Activated CD8-positive, alpha-beta memory T cell treated with anti-CD3 and anti-CD28 coated beads for 36 hours (primary cell): ENCODE measurements around the gene PSEN1. TPM values are rescaled to one million over a fixed set of nuclear protein-coding genes. Genes with fewer than 3 reads are reported as not detected.

Source experiments
- CTCF ChIA-PET: fragments of 350-600 bp; sonication (Branson Sonifier 250); formaldehyde crosslinking; loops from one replicate; lab custom pipeline; 2021; ENCODE audit warnings: antibody characterized with exemption; lab: Charles Lee
- POLR2A ChIA-PET: fragments of 350-600 bp; sonication (Branson Sonifier 250); formaldehyde crosslinking; loops from one replicate; lab custom pipeline; 2021; ENCODE audit warnings: antibody characterized with exemption; lab: Charles Lee
- total RNA-seq, 2 experiments: library from RNA; stranded (reverse); gene quantifications; one replicate each; pipeline ENCODE4 v1.2.3, GENCODE V29; 2021

PSEN1 gene
- total RNA-seq, 2 experiments from 2014 or later: 26.2 to 30.9 TPM

DNA sequence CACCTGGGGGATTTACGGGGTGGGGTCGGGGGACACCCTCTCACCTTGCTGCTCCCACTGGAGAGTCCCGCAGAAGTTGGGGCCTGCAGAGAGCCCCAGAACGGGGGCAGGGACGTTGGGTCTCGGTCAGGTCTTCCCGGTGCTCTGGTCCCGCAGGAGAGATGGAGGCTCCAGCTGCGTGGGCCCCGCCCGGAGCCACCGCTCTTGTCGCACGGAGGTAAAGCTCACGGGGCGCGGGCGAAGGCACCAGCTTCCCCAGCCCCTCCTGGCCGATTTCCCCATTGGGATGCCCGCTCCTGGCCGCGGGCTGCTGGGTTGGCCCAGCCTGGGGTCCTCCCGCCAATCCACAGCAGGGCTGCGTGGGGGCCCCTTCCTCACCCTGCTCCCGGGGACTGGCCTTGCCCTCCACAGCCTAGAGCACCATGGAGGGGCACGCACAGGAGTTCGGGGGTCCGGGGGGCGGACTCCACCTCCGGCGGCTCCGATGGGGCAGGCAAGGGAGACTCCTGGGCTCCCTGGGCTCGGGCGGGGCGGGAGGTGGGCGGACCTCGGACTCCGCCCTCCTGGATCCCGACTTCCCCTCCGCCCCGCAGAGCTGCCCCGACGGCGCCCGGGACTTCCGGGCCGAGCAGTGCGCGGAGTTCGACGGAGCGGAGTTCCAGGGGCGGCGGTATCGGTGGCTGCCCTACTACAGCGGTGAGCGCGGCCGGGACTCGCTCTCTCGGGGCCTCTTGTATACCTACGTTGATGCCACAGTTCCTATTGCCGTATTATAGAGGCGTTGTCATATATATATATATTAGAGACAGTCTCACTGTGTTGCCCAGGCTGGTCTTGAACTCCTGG is 109.4 kb downstream of the PSEN1 start:
- POLR2A ChIA-PET: interaction anchor here (0.5 kb wide), 2 partner anchors 49 to 527 kb away, joined by 3 to 5 read pairs; no protein-coding TSS in a partner anchor
- CTCF ChIA-PET: no interaction called here

- ChIA-PET POLR2A (interaction anchor here (0.5 to 0.6 kb wide), 3 partner anchors 49 to 526 kb away, joined by 3 to 5 read pairs (median 3); no protein-coding TSS in a partner anchor), CTCF (no interaction called here)
These were observed 110.3 kb downstream of the PSEN1 start for GRCh38 chr14:73246387-73247150.

DNA sequence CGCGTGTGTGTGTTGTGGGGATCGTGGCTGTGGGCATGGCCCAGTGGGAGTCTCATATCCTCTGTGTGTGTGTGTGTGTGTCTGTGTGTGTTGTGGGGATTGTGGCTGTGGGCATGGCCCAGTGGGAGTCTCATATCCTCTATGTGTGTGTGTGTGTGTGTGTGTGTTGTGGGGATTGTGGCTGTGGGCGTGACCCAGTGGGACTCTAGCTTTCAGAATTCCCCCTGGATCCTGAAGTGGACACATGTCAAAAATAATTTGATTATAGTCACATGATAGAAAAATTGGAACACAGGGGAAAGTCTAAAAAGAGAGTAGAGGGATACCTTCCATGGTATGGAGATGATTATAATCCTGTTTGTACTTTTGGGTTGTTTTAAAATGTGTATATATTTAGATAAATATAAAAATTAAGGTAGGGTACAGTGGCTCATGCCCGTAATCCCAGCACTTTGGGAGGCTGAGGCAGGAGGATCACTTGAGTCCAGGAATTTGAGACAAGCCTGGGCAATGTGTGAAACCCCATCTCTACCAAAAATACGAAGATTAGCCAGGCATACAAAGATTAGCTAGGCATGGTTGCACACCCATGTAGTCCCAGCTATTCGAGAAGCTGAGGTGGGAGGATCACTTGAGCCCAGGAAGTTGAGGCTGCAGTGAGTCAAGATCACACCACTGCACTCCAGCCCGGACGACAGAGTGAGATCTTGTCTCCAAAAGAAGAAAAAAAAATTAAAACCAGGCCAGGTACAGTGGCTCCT is 112.0 kb downstream of the PSEN1 start:
- CTCF ChIA-PET: no interaction called here
- POLR2A ChIA-PET: no interaction called here

DNA sequence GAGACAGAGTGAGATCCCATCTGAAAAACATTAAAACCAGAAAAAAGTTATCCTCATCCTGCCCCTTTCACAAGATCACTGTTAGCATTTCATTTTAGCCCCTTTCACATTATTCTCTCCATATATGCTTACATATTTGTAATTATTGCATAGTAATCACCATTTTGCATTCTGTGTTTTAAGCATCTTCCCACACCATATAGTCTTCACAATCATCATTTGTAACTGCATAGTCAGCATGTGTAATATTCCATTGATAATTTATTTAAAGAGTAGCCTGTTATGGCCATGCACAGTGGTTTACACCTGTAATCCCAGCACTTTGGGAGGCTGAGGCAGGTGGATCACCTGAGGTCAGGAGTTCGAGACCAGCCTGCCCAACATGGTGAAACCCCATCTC is 112.8 kb downstream of the PSEN1 start:
- POLR2A ChIA-PET: no interaction called here
- CTCF ChIA-PET: no interaction called here

DNA sequence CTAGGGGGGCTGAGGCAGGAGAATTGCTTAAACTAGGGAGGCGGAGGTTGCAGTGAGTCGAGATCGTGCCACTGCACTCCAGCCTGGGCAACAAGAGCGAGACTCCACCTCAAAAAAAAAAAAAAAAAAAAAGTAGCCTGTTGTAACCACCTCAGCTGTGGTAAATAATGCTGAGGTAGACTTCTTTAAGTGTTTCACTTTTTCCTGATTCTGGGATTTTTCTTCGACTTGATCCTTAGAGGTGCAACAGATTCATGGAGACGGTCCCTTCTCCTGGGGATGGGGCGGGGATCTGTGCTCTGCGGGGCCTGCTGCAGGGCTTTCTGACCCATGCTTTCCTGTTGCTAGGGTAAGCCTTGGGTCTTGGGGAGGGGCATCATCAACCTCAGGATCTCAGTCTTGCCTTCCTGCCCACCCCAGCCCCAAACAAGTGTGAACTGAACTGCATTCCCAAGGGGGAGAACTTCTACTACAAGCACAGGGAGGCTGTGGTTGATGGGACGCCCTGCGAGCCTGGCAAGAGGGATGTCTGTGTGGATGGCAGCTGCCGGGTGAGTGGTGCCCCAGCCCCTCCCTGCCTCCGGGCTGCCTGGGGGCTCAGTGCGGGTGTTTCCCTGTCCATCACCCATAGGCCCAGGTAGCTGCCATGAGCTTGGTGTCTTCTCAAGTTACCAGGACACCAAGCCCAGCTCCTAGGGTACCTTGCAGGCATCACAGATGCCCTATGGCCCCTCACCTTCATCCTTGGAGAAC is 113.4 kb downstream of the PSEN1 start:
- CTCF ChIA-PET: no interaction called here
- POLR2A ChIA-PET: no interaction called here

DNA sequence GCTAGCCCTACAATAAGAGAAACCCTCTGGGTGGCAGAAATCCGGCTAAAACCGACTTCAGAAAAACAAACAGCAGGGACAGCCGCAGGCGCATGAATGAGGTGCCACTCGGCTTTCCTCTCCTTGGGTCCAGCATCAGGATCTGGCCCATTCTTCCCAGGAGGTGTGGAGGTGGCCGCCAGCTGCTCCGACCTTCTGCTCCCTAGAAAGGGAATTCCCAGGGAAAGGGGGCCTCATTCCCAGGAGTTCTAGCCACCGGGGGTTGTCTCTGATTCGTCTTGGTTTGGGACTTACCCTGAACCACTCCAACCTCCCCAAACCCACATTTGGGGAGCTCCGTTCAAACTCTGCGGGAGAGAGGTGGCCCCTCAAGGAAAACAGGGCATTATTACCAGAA is 114.0 kb downstream of the PSEN1 start:
- ChIA-PET CTCF (no interaction called here), POLR2A (no interaction called here)

- CTCF ChIA-PET: no interaction called here
- POLR2A ChIA-PET: no interaction called here
These were observed 114.6 kb downstream of the PSEN1 start for GRCh38 chr14:73250781-73251500.

- ChIA-PET POLR2A (no interaction called here), CTCF (no interaction called here)
These were observed 115.4 kb downstream of the PSEN1 start for GRCh38 chr14:73251516-73252215.

GRCh38 chr14:73252491-73253322 is 116.4 kb downstream of the PSEN1 start:
- CTCF ChIA-PET: no interaction called here
- POLR2A ChIA-PET: no interaction called here

DNA sequence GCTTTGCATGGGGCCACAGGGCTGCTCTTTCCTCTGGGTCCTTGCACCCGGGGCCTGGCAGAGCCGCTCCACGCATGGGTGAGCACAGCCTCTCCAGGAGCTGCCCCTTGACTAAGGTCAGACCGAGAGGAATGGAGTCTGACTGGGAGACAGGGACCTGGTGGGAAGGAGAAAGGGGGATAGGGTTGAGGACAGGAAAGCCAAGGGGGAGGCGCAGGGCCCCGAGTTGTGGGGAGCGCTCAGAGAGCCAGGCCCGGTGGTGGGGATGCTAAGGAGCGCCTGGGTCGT is 117.0 kb downstream of the PSEN1 start:
- ChIA-PET CTCF (no interaction called here), POLR2A (no interaction called here)

DNA sequence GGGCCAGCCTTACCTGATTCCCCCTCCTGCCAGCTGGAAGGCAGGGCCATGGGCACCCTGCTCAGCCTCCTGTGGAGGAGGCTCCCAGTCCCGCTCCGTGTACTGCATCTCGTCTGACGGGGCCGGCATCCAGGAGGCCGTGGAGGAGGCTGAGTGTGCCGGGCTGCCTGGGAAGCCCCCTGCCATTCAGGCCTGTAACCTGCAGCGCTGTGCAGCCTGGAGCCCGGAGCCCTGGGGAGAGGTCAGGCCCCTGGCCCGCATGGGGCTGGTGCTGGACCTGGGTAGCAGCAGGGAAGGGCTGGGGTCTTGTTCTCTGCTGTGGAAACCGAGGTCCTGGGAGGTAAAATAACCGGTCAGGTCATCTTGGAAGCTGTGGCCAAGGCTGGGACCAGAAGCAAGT is 117.4 kb downstream of the PSEN1 start:
- CTCF ChIA-PET: no interaction called here
- POLR2A ChIA-PET: no interaction called here

GRCh38 chr14:73254247-73255004 is 118.1 kb downstream of the PSEN1 start:
- POLR2A ChIA-PET: no interaction called here
- CTCF ChIA-PET: no interaction called here

DNA sequence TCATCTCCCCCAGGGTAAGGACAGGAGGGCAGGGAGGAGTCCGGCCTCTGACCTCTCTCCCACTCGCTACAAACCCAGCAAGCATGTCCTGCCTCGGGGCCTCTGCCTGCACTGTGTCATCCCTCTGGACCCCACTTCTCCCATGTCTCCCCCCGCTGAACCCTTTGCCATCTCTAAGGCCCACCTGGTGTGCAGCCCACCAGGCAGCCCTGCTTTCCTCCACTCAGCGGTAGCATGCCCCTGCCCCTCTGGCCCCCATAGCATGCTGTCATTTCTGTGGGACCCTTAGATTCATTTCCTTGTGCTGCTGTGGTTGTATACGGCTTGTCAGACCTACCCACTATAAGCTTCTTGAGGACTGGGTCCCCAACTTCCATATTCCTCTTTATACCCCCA is 118.7 kb downstream of the PSEN1 start:
- CTCF ChIA-PET: no interaction called here
- POLR2A ChIA-PET: no interaction called here

GRCh38 chr14:73255693-73256225 is 119.5 kb downstream of the PSEN1 start:
- CTCF ChIA-PET: no interaction called here

GRCh38 chr14:73258076-73258475 is 121.8 kb downstream of the PSEN1 start:
- CTCF ChIA-PET: interaction anchor here (0.7 kb wide), 1 partner anchor 1387 kb away, joined by 4 read pairs; no protein-coding TSS in a partner anchor
- POLR2A ChIA-PET: no interaction called here

More at GRCh38 chr14:73255693-73256225, 119.5 kb downstream of the PSEN1 start:
- POLR2A ChIA-PET: no interaction called here

- ChIA-PET CTCF (no interaction called here), POLR2A (no interaction called here)
These were observed 122.7 kb downstream of the PSEN1 start for GRCh38 chr14:73258845-73259611.
